Islet of Langerhans (tissue), 1 donor: ENCODE results near the gene ETV7.
"Not testable (repeated sequence)": the region's sequence is repeated elsewhere in the genome, so short reads cannot be mapped to it uniquely, and the experiment has no call there.

ENCODE experiments used
- FAIRE-seq: peaks from one replicate; lab custom pipeline; 2011; peaks lifted over from hg19 to GRCh38; lab: Jason Lieb, UNC

The ETV7 gene

GRCh38 chr6:36387440-36388303 is at the start of gene ETV7:
ETV7 (minus strand) TSS chr6:36387669; CDS start chr6:36387541, 128 bp downstream.
- FAIRE-seq: no peak

GRCh38 chr6:36436466-36436865 is 49.0 kb upstream of the ETV7 start:
- FAIRE-seq: no peak

- FAIRE-seq: no peak
Measured at GRCh38 chr6:36432151-36432671, 44.7 kb upstream of the ETV7 start.

GRCh38 chr6:36431197-36431596 is 43.7 kb upstream of the ETV7 start:
- FAIRE-seq: no peak

- FAIRE-seq: no peak
Measured at GRCh38 chr6:36430351-36430750, 42.9 kb upstream of the ETV7 start.

- no peak for FAIRE-seq
Measured at GRCh38 chr6:36428911-36429310, 41.4 kb upstream of the ETV7 start.

GRCh38 chr6:36426622-36427021 is 39.2 kb upstream of the ETV7 start:
- FAIRE-seq: no peak

GRCh38 chr6:36423101-36423824 is 35.8 kb upstream of the ETV7 start:
- no peak for FAIRE-seq

- no peak for FAIRE-seq
Measured at GRCh38 chr6:36422714-36423100, 35.2 kb upstream of the ETV7 start.

GRCh38 chr6:36419310-36419709 is 31.8 kb upstream of the ETV7 start:
- FAIRE-seq: no peak

GRCh38 chr6:36418558-36418957 is 31.1 kb upstream of the ETV7 start:
- FAIRE-seq: no peak

GRCh38 chr6:36414481-36414880 is 27.0 kb upstream of the ETV7 start:
- FAIRE-seq: no peak

GRCh38 chr6:36413489-36414480 is 26.3 kb upstream of the ETV7 start:
- no peak for FAIRE-seq

GRCh38 chr6:36409718-36410117 is 22.2 kb upstream of the ETV7 start:
- not testable (repeated sequence) for FAIRE-seq

GRCh38 chr6:36404164-36404563 is 16.7 kb upstream of the ETV7 start:
- no peak for FAIRE-seq

- FAIRE-seq: no peak
Measured at GRCh38 chr6:36402481-36402880, 15.0 kb upstream of the ETV7 start.

- FAIRE-seq: no peak
Measured at GRCh38 chr6:36399970-36400369, 12.5 kb upstream of the ETV7 start.

- no peak for FAIRE-seq
Measured at GRCh38 chr6:36392621-36393020, 5.2 kb upstream of the ETV7 start.

GRCh38 chr6:36389353-36389752 is 1.9 kb upstream of the ETV7 start:
- no peak for FAIRE-seq

GRCh38 chr6:36386495-36387439 is 702 bp downstream of the ETV7 start:
- no peak for FAIRE-seq

- no peak for FAIRE-seq
Measured at GRCh38 chr6:36384095-36384494, 3.4 kb downstream of the ETV7 start.
